Body of pancreas (tissue), 4 donors: Measurements from ENCODE around the gene NCF4.
A peak's percentile ranks its signal among the peaks of the same experiment; 100 is the strongest.

Source experiments
- POLR2A ChIP-seq, 3 donors: fragments of 450-650 bp; IDR thresholded peaks; one replicate each; pipeline ENCODE4 v1.6.1; 2016; ENCODE audit warnings: antibody characterized with exemption in 3 of 3, mild to moderate bottlenecking in 2 of 3
- TF ChIP-seq, protein P1 (sequence below), 7 experiments: fragments of 450-650 bp in 4 of 7; fragments of 200-600 bp in 3 of 7; sonication (generic) in 3 of 7; IDR thresholded peaks; one replicate each; pipeline ENCODE4 v1.5.1; 2016 to 2019; ENCODE audit warnings: antibody characterized with exemption in 7 of 7

DNA sequence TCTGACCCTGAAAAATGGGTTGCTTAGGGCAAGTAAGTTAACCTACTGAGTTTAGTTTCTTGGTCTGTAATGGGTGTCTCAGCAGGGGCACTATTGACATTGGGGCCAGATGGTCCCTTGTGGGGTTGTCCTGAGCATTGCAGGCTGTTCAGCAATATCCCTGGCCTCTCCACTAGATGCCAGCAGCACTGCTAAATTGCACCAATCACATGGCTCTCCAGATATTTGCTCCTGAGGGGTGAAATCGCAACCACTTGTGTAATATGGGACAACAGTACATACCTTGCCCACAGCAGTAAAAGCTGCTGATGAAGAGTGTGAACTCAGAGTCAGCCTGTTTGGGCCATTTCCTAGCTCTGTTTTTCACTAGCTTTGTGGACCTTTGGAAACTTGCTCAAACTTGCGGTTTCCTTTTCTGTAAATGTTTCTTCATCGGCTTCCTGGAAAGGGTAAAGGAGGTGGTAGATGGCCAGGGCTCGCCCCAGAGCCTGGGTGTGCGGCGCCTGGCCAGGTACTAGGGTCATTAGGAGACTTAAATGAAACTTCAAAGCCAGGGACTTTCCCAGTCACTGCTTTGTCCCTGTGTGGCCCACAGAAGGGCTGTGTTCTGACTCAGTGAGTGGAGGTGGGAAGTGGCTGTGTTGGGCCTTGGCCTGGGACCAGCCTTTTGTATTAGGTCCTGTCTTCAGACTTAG is 13.0 kb downstream of the NCF4 start:
- TF ChIP-seq, protein P1, sequence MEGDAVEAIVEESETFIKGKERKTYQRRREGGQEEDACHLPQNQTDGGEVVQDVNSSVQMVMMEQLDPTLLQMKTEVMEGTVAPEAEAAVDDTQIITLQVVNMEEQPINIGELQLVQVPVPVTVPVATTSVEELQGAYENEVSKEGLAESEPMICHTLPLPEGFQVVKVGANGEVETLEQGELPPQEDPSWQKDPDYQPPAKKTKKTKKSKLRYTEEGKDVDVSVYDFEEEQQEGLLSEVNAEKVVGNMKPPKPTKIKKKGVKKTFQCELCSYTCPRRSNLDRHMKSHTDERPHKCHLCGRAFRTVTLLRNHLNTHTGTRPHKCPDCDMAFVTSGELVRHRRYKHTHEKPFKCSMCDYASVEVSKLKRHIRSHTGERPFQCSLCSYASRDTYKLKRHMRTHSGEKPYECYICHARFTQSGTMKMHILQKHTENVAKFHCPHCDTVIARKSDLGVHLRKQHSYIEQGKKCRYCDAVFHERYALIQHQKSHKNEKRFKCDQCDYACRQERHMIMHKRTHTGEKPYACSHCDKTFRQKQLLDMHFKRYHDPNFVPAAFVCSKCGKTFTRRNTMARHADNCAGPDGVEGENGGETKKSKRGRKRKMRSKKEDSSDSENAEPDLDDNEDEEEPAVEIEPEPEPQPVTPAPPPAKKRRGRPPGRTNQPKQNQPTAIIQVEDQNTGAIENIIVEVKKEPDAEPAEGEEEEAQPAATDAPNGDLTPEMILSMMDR (IDR thresholded peaks at IDR 0.05): peak in 6 of 7 experiments; percentile 31 to 76 (median 63)
- TF ChIP-seq POLR2A (IDR thresholded peaks at IDR 0.05): peak in 1 of 3 donors; percentile 28
